Caco-2 (cell line): ENCODE data around the gene CTDSPL2. TPM values are rescaled to one million over a fixed set of nuclear protein-coding genes. Genes with fewer than 3 reads are reported as not detected.

Experiments
- BruUV-seq: library from RNA; stranded (reverse); fragments of 400-500 nt; replicated peaks from 2 replicates; lab custom pipeline; 2021; lab: Mats Ljungman, UMichigan
- CTCF ChIA-PET: fragments of 300-600 bp; sonication (Branson Sonifier 250); formaldehyde crosslinking; loops from one replicate; lab custom pipeline; 2022; ENCODE audit warnings: antibody characterized with exemption; lab: Charles Lee
- POLR2A ChIA-PET: fragments of 300-600 bp; sonication (Branson Sonifier 250); formaldehyde crosslinking; loops from one replicate; lab custom pipeline; 2022; ENCODE audit warnings: antibody characterized with exemption; lab: Charles Lee
- DNase-seq, 2 experiments: peaks; one replicate each; pipeline versions ENCODE4 v3.0.0 to v3.0.0-alpha.2; 2020 to 2022
- H3K27me3 ChIP-seq: replicated peaks from 2 replicates; pipeline ENCODE4 v1.6.0; 2011; ENCODE audit warnings: low read length; ENCODE audit not compliant: control insufficient read depth, insufficient read depth
- H3K36me3 ChIP-seq: 2 replicates; pipeline ENCODE4 v1.5.1; 2011; ENCODE audit warnings: low read length; ENCODE audit not compliant: control insufficient read depth, insufficient read depth
- H3K4me1 ChIP-seq: fragments of 250-450 bp; sonication (Bioruptor Pico); 2 replicates; pipeline ENCODE4 v1.5.1; 2020; ENCODE audit warnings: mild to moderate bottlenecking
- H3K4me3 ChIP-seq: 2 replicates; pipeline ENCODE4 v1.5.1; 2011; ENCODE audit warnings: low read depth, mild to moderate bottlenecking, control low read depth, low read length
- H3K9me3 ChIP-seq: fragments of 250-450 bp; sonication (Bioruptor Pico); 2 replicates; pipeline ENCODE4 v1.5.1; 2020; ENCODE audit warnings: mild to moderate bottlenecking, moderate library complexity
- H3K27ac Mint-ChIP-seq: one replicate; pipeline ENCODE4 v1.8.0; 2022; ENCODE audit warnings: mixed read lengths; ENCODE audit not compliant: unreplicated experiment
- H3K27me3 Mint-ChIP-seq: one replicate; pipeline ENCODE4 v1.8.0; 2022; ENCODE audit warnings: mixed read lengths; ENCODE audit not compliant: insufficient read depth, unreplicated experiment
- H3K36me3 Mint-ChIP-seq: one replicate; pipeline ENCODE4 v1.8.0; 2022; ENCODE audit warnings: mild to moderate bottlenecking, mixed read lengths; ENCODE audit not compliant: insufficient read depth, unreplicated experiment
- H3K4me1 Mint-ChIP-seq: one replicate; pipeline ENCODE4 v1.8.0; 2022; ENCODE audit warnings: low read depth, mixed read lengths; ENCODE audit not compliant: unreplicated experiment
- H3K4me3 Mint-ChIP-seq: one replicate; pipeline ENCODE4 v1.8.0; 2022; ENCODE audit warnings: mild to moderate bottlenecking, moderate library complexity, mixed read lengths; ENCODE audit not compliant: unreplicated experiment
- H3K9me3 Mint-ChIP-seq: one replicate; pipeline ENCODE4 v1.8.0; 2022; ENCODE audit warnings: mixed read lengths; ENCODE audit not compliant: unreplicated experiment
- CTCF ChIP-seq, 2 experiments: fragments of 200-600 bp in 1 of 2; IDR thresholded peaks; 1 replicate in 1 of 2; 2 replicates in 1 of 2; pipeline versions ENCODE4 v1.5.1 to v1.8.0; 2011 to 2022; ENCODE audit warnings: antibody characterized with exemption in 1 of 2, control low read depth in 1 of 2, inconsistent platforms in 1 of 2, low read depth in 1 of 2, low read length in 1 of 2, mild to moderate bottlenecking in 1 of 2, moderate library complexity in 1 of 2; ENCODE audit not compliant: insufficient read depth in 1 of 2, severe bottlenecking in 1 of 2, unreplicated experiment in 1 of 2
- intact Hi-C: fragments of 100-400 bp; cut with micrococcal nuclease; formaldehyde crosslinking; loops from one replicate; pipeline ENCODE4 v1.10.0; 2022; ENCODE audit not compliant: unreplicated experiment
- total RNA-seq: library from RNA; stranded (reverse); gene quantifications from 2 replicates; pipeline ENCODE4 v1.2.3, GENCODE V29; 2022

The CTDSPL2 gene
- total RNA-seq, 1 experiment from 2014 or later = 60.8 TPM

GRCh38 chr15:44458429-44458828 is 31.0 kb downstream of the CTDSPL2 start:
- intact Hi-C loops = no loop called here
- POLR2A ChIA-PET = no interaction called here
- H3K27ac Mint-ChIP-seq = no peak overlapping the region
- CTCF ChIA-PET = no interaction called here
- no peaks in the 10 kb centered on the region for H3K27me3 ChIP-seq
- no TSS peak for BruUV-seq
- no peak for TF ChIP-seq CTCF (IDR thresholded peaks at IDR 0.05; ENCODE audit: insufficient read depth in 1 of 2, low read depth in 1 of 2, low read length in 1 of 2, severe bottlenecking in 1 of 2, unreplicated experiment in 1 of 2)
- H3K27me3 Mint-ChIP-seq = no peaks in the 10 kb centered on the region
- H3K4me3 ChIP-seq = no peak overlapping the region
- peaks cover 7% of the 10 kb centered on the region for H3K4me1 Mint-ChIP-seq
- H3K36me3 ChIP-seq = no peaks in the 10 kb centered on the region
- H3K36me3 Mint-ChIP-seq = peaks cover 7% of the 10 kb centered on the region
- no peaks in the 10 kb centered on the region for H3K9me3 Mint-ChIP-seq
- no peaks in the 10 kb centered on the region for H3K4me1 ChIP-seq
- H3K9me3 ChIP-seq = no peaks in the 10 kb centered on the region
- H3K4me3 Mint-ChIP-seq = no peak overlapping the region
- DNase-seq = no peak

- ChIA-PET CTCF (no interaction called here), POLR2A (no interaction called here)
- intact Hi-C loops = no loop called here
- H3K27ac Mint-ChIP-seq = no peak overlapping the region
- H3K4me3 Mint-ChIP-seq = no peak overlapping the region
- DNase-seq = no peak
- H3K4me1 Mint-ChIP-seq = no peaks in the 10 kb centered on the region
- peaks cover 16% of the 10 kb centered on the region for H3K36me3 Mint-ChIP-seq
- H3K27me3 Mint-ChIP-seq = no peaks in the 10 kb centered on the region
- Histone ChIP-seq H3K9me3 (no peaks in the 10 kb centered on the region), H3K4me1 (no peaks in the 10 kb centered on the region), H3K27me3 (no peaks in the 10 kb centered on the region), H3K4me3 (no peak overlapping the region), H3K36me3 (no peaks in the 10 kb centered on the region)
- H3K9me3 Mint-ChIP-seq = peaks cover 12% of the 10 kb centered on the region
- no peak for TF ChIP-seq CTCF (IDR thresholded peaks at IDR 0.05; ENCODE audit: insufficient read depth in 1 of 2, low read depth in 1 of 2, low read length in 1 of 2, severe bottlenecking in 1 of 2, unreplicated experiment in 1 of 2)
- BruUV-seq = no TSS peak
Observed at GRCh38 chr15:44468709-44469385, 41.4 kb downstream of the CTDSPL2 start.

GRCh38 chr15:44471885-44472455 is 44.5 kb downstream of the CTDSPL2 start:
- no peak for TF ChIP-seq CTCF (IDR thresholded peaks at IDR 0.05; ENCODE audit: insufficient read depth in 1 of 2, low read depth in 1 of 2, low read length in 1 of 2, severe bottlenecking in 1 of 2, unreplicated experiment in 1 of 2)
- POLR2A ChIA-PET = no interaction called here
- no peak overlapping the region for H3K4me3 Mint-ChIP-seq
- H3K4me1 Mint-ChIP-seq = no peaks in the 10 kb centered on the region
- H3K27ac Mint-ChIP-seq = peak overlapping the region; percentile 50
- H3K4me1 ChIP-seq = no peaks in the 10 kb centered on the region
- no peak for DNase-seq
- H3K36me3 Mint-ChIP-seq = peaks cover 18% of the 10 kb centered on the region
- CTCF ChIA-PET = no interaction called here
- peaks cover 12% of the 10 kb centered on the region for H3K9me3 Mint-ChIP-seq
- intact Hi-C loops = no loop called here
- H3K4me3 ChIP-seq = no peak overlapping the region
- no peaks in the 10 kb centered on the region for H3K9me3 ChIP-seq
- no peaks in the 10 kb centered on the region for H3K27me3 ChIP-seq
- BruUV-seq = no TSS peak
- H3K36me3 ChIP-seq = no peaks in the 10 kb centered on the region
- H3K27me3 Mint-ChIP-seq = no peaks in the 10 kb centered on the region
